Natural killer cell (primary cell): ENCODE measurements around the gene CACNA2D3. TPM values are rescaled to one million over a fixed set of nuclear protein-coding genes. Genes with fewer than 3 reads are reported as not detected.

Experiments used
- ATAC-seq, 3 donors: fragments of 150-1000 bp in 2 of 3; fragments of 200-7000 bp in 1 of 3; cut with Tn5 transposase; 1 replicate in 1 of 3; 2 replicates in 2 of 3; pipeline ENCODE4 v1.10.0; 2021; ENCODE audit warnings: mild to moderate bottlenecking in 2 of 3, moderate library complexity in 2 of 3
- DNase-seq, 2 donors: peaks; one replicate each; pipeline versions ENCODE4 v3.0.0 to v3.0.0-alpha.2; 2013 to 2021; ENCODE audit warnings: mixed read lengths in 1 of 2
- H3K27ac ChIP-seq: one replicate; pipeline ENCODE4 v1.5.1; 2013; ENCODE audit warnings: mild to moderate bottlenecking, low read length
- H3K27me3 ChIP-seq: one replicate; pipeline ENCODE4 v1.6.1; 2013; ENCODE audit warnings: low read length; ENCODE audit not compliant: control insufficient read depth, insufficient read depth
- H3K36me3 ChIP-seq: one replicate; pipeline ENCODE4 v1.6.1; 2013; ENCODE audit warnings: low read length; ENCODE audit not compliant: control insufficient read depth, insufficient read depth
- H3K4me1 ChIP-seq: one replicate; pipeline ENCODE4 v1.6.1; 2013; ENCODE audit warnings: low read length; ENCODE audit not compliant: control insufficient read depth, insufficient read depth
- H3K4me3 ChIP-seq: one replicate; pipeline ENCODE4 v1.5.1; 2013; ENCODE audit warnings: low read length
- H3K9me3 ChIP-seq: one replicate; pipeline ENCODE4 v1.6.1; 2013; ENCODE audit warnings: low read length; ENCODE audit not compliant: control insufficient read depth, insufficient read depth
- H3K27ac Mint-ChIP-seq, 2 donors: one replicate each; pipeline ENCODE4 v1.8.0; 2022; ENCODE audit warnings: mild to moderate bottlenecking in 2 of 2, mixed read lengths in 2 of 2, moderate library complexity in 1 of 2
- H3K27me3 Mint-ChIP-seq, 2 donors: one replicate each; pipeline ENCODE4 v1.8.0; 2022; ENCODE audit warnings: low read depth in 2 of 2, mixed read lengths in 2 of 2
- H3K36me3 Mint-ChIP-seq: one replicate; pipeline ENCODE4 v1.8.0; 2022; ENCODE audit warnings: mixed read lengths
- H3K4me1 Mint-ChIP-seq, 2 donors: one replicate each; pipeline ENCODE4 v1.8.0; 2022; ENCODE audit warnings: mixed read lengths in 2 of 2
- H3K4me3 Mint-ChIP-seq: one replicate; pipeline ENCODE4 v1.8.0; 2022; ENCODE audit warnings: mild to moderate bottlenecking, moderate library complexity, mixed read lengths
- H3K9me3 Mint-ChIP-seq, 2 donors: one replicate each; pipeline ENCODE4 v1.8.0; 2022; ENCODE audit warnings: mixed read lengths in 2 of 2
- CTCF ChIP-seq: fragments of 200-600 bp; IDR thresholded peaks from one replicate; pipeline ENCODE4 v1.8.0; 2022; ENCODE audit warnings: antibody characterized with exemption
- WGBS: methylation state at CpG from one replicate; pipeline ENCODE4 v1.1.7; 2013; ENCODE audit warnings: missing lambda C conversion rate; ENCODE audit not compliant: insufficient coverage; 5-methylcytosine and 5-hydroxymethylcytosine counted together
- intact Hi-C: fragments of 100-400 bp; cut with micrococcal nuclease; formaldehyde crosslinking; loops from one replicate; pipeline ENCODE4 v1.14.2; 2022
- total RNA-seq, 4 donors: library from RNA; stranded (reverse); fragments of 120-200 nt in 1 of 4; gene quantifications; one replicate each; pipeline versions ENCODE4 v1.2.3 to v1.2.4, GENCODE V29; 2013 to 2022

The CACNA2D3 gene
- total RNA-seq, 3 donors from 2014 or later (not counting 1 experiment from before 2014, with no cell fraction given): 0.49 TPM; not detected in 2

GRCh38 chr3:54374214-54374852, 252.0 kb downstream of the CACNA2D3 start:
- ATAC-seq (peak in 1 of 3 donors; percentile 39), DNase-seq (peak in 1 of 2 donors; percentile 5)
- H3K4me1 ChIP-seq: no peaks in the 10 kb centered on the region
- Mint-ChIP-seq H3K4me3 (no peak overlapping the region), H3K9me3 (peaks cover 0 to 2% of the 10 kb centered on the region in 2 donors), H3K36me3 (no peaks in the 10 kb centered on the region), H3K27me3 (peaks cover 0 to 9% of the 10 kb centered on the region in 2 donors), H3K27ac (no peak overlapping the region), H3K4me1 (no peaks in the 10 kb centered on the region)
- H3K27ac ChIP-seq: no peak overlapping the region
- no peaks in the 10 kb centered on the region for H3K27me3 ChIP-seq
- 23% methylated on average over 8 of the region's 8 CpGs for WGBS
- H3K36me3 ChIP-seq: no peaks in the 10 kb centered on the region
- no peak for TF ChIP-seq CTCF
- intact Hi-C loops: no loop called here
- H3K4me3 ChIP-seq: no peak overlapping the region
- H3K9me3 ChIP-seq: no peaks in the 10 kb centered on the region

- TF ChIP-seq CTCF: no peak
- no peaks in the 10 kb centered on the region for H3K36me3 ChIP-seq
- intact Hi-C loops: no loop called here
- ATAC-seq (no peak), DNase-seq (no peak)
- Mint-ChIP-seq H3K4me1 (no peaks in the 10 kb centered on the region), H3K27me3 (peaks cover 0 to 6% of the 10 kb centered on the region in 2 donors), H3K27ac (no peak overlapping the region), H3K4me3 (no peak overlapping the region), H3K36me3 (no peaks in the 10 kb centered on the region), H3K9me3 (no peaks in the 10 kb centered on the region)
- no peak overlapping the region for H3K27ac ChIP-seq
- 93% methylated on average over 5 of the region's 6 CpGs for WGBS
- H3K27me3 ChIP-seq: no peaks in the 10 kb centered on the region
- H3K4me1 ChIP-seq: no peaks in the 10 kb centered on the region
- H3K4me3 ChIP-seq: no peak overlapping the region
- H3K9me3 ChIP-seq: no peaks in the 10 kb centered on the region
Measured at GRCh38 chr3:54376142-54376807, 253.9 kb downstream of the CACNA2D3 start.

GRCh38 chr3:54376939-54377578, 254.7 kb downstream of the CACNA2D3 start:
- H3K9me3 ChIP-seq: no peaks in the 10 kb centered on the region
- 61% methylated on average over 2 of the region's 4 CpGs for WGBS
- no peak overlapping the region for H3K27ac ChIP-seq
- H3K4me1 ChIP-seq: no peaks in the 10 kb centered on the region
- Mint-ChIP-seq H3K9me3 (no peaks in the 10 kb centered on the region), H3K36me3 (no peaks in the 10 kb centered on the region), H3K27me3 (peaks cover 0 to 6% of the 10 kb centered on the region in 2 donors), H3K4me3 (no peak overlapping the region), H3K4me1 (no peaks in the 10 kb centered on the region), H3K27ac (no peak overlapping the region)
- DNase-seq: no peak
- no peaks in the 10 kb centered on the region for H3K27me3 ChIP-seq
- no peak for TF ChIP-seq CTCF
- H3K36me3 ChIP-seq: no peaks in the 10 kb centered on the region
- intact Hi-C loops: no loop called here
- no peak overlapping the region for H3K4me3 ChIP-seq
- ATAC-seq: no peak
